Stimulated activated naive CD8-positive, alpha-beta T cell treated with anti-CD3 and anti-CD28 coated beads, Interleukin-15, Interleukin-2, amounts not matched to agents 100 ng/mL and 50 ng/mL, for 24 hours (primary cell): ENCODE results near the gene ZNF76.
A peak's percentile ranks its signal among the peaks of the same experiment; 100 is the strongest.
"Not testable (repeated sequence)": the region's sequence is repeated elsewhere in the genome, so short reads cannot be mapped to it uniquely, and the experiment has no call there.

Experiments used
- H3K27ac Mint-ChIP-seq: one replicate; pipeline ENCODE4 v1.8.0; 2021; ENCODE audit warnings: mild to moderate bottlenecking, mixed read lengths
- H3K27me3 Mint-ChIP-seq: one replicate; pipeline ENCODE4 v1.8.0; 2021; ENCODE audit warnings: mixed read lengths
- H3K36me3 Mint-ChIP-seq: one replicate; pipeline ENCODE4 v1.8.0; 2021; ENCODE audit warnings: low read depth, mixed read lengths
- H3K4me1 Mint-ChIP-seq: one replicate; pipeline ENCODE4 v1.8.0; 2021; ENCODE audit warnings: low read depth, mixed read lengths
- H3K4me3 Mint-ChIP-seq: one replicate; pipeline ENCODE4 v1.8.0; 2021; ENCODE audit warnings: mild to moderate bottlenecking, mixed read lengths
- H3K9me3 Mint-ChIP-seq: one replicate; pipeline ENCODE4 v1.8.0; 2021; ENCODE audit warnings: mixed read lengths

The ZNF76 gene

GRCh38 chr6:35311390-35312075, 52.0 kb downstream of the ZNF76 start:
- Mint-ChIP-seq H3K4me3 (peak overlapping the region; percentile 55), H3K27ac (peak overlapping the region; percentile 92), H3K4me1 (peaks cover 91% of the 10 kb centered on the region), H3K9me3 (no peaks in the 10 kb centered on the region), H3K36me3 (peaks cover 88% of the 10 kb centered on the region), H3K27me3 (no peaks in the 10 kb centered on the region)

- Mint-ChIP-seq H3K4me1 (peaks cover 86% of the 10 kb centered on the region), H3K9me3 (no peaks in the 10 kb centered on the region), H3K27ac (peak overlapping the region; percentile 92), H3K4me3 (peak overlapping the region; percentile 55), H3K36me3 (peaks cover 88% of the 10 kb centered on the region), H3K27me3 (no peaks in the 10 kb centered on the region)
These were observed 52.7 kb downstream of the ZNF76 start for GRCh38 chr6:35312076-35312800.

GRCh38 chr6:35312807-35313206, 53.3 kb downstream of the ZNF76 start:
- H3K36me3 Mint-ChIP-seq = peaks cover 88% of the 10 kb centered on the region

GRCh38 chr6:35317483-35318195, 58.1 kb downstream of the ZNF76 start:
- Mint-ChIP-seq H3K36me3 (peaks cover 88% of the 10 kb centered on the region), H3K4me3 (no peak overlapping the region), H3K27ac (no peak overlapping the region), H3K9me3 (no peaks in the 10 kb centered on the region), H3K27me3 (no peaks in the 10 kb centered on the region), H3K4me1 (peaks cover 37% of the 10 kb centered on the region)

More at GRCh38 chr6:35312807-35313206, 53.3 kb downstream of the ZNF76 start:
- Mint-ChIP-seq H3K4me3 (no peak overlapping the region), H3K9me3 (no peaks in the 10 kb centered on the region), H3K27me3 (no peaks in the 10 kb centered on the region), H3K4me1 (peaks cover 80% of the 10 kb centered on the region), H3K27ac (peak overlapping the region; percentile 67)

- Mint-ChIP-seq H3K4me1 (peaks cover 29% of the 10 kb centered on the region), H3K36me3 (peaks cover 84% of the 10 kb centered on the region), H3K27me3 (no peaks in the 10 kb centered on the region), H3K4me3 (no peak overlapping the region), H3K9me3 (no peaks in the 10 kb centered on the region), H3K27ac (no peak overlapping the region)
These were observed 58.9 kb downstream of the ZNF76 start for GRCh38 chr6:35318196-35319171.

- Mint-ChIP-seq H3K27me3 (no peaks in the 10 kb centered on the region), H3K4me3 (no peak overlapping the region), H3K36me3 (peaks cover 76% of the 10 kb centered on the region), H3K9me3 (no peaks in the 10 kb centered on the region), H3K27ac (no peak overlapping the region), H3K4me1 (peaks cover 19% of the 10 kb centered on the region)
These were observed 60.0 kb downstream of the ZNF76 start for GRCh38 chr6:35319346-35320030.

- Mint-ChIP-seq H3K4me1 (peaks cover 13% of the 10 kb centered on the region), H3K36me3 (peaks cover 74% of the 10 kb centered on the region), H3K9me3 (no peaks in the 10 kb centered on the region), H3K27me3 (no peaks in the 10 kb centered on the region), H3K27ac (no peak overlapping the region), H3K4me3 (no peak overlapping the region)
These were observed 60.5 kb downstream of the ZNF76 start for GRCh38 chr6:35320031-35320410.

GRCh38 chr6:35321091-35321490, 61.6 kb downstream of the ZNF76 start:
- Mint-ChIP-seq H3K4me1 (peaks cover 6% of the 10 kb centered on the region), H3K9me3 (no peaks in the 10 kb centered on the region), H3K27ac (no peak overlapping the region), H3K4me3 (no peak overlapping the region), H3K36me3 (peaks cover 70% of the 10 kb centered on the region), H3K27me3 (no peaks in the 10 kb centered on the region)

- H3K27me3 Mint-ChIP-seq = no peaks in the 10 kb centered on the region
These were observed 68.0 kb downstream of the ZNF76 start for GRCh38 chr6:35327349-35328027.

GRCh38 chr6:35328108-35328723, 68.7 kb downstream of the ZNF76 start:
- Mint-ChIP-seq H3K27ac (no peak overlapping the region), H3K4me3 (no peak overlapping the region), H3K9me3 (peaks cover 3% of the 10 kb centered on the region), H3K36me3 (peaks cover 17% of the 10 kb centered on the region), H3K4me1 (peaks cover 30% of the 10 kb centered on the region), H3K27me3 (no peaks in the 10 kb centered on the region)

More at GRCh38 chr6:35327349-35328027, 68.0 kb downstream of the ZNF76 start:
- H3K4me3 Mint-ChIP-seq = no peak overlapping the region
- H3K27ac Mint-ChIP-seq = peak overlapping the region; percentile 34
- H3K9me3 Mint-ChIP-seq = no peaks in the 10 kb centered on the region
- peaks cover 21% of the 10 kb centered on the region for H3K36me3 Mint-ChIP-seq
- peaks cover 23% of the 10 kb centered on the region for H3K4me1 Mint-ChIP-seq

GRCh38 chr6:35328965-35329364, 69.4 kb downstream of the ZNF76 start:
- H3K4me1 Mint-ChIP-seq = peaks cover 34% of the 10 kb centered on the region
- not testable (repeated sequence) for H3K9me3 Mint-ChIP-seq, H3K27ac Mint-ChIP-seq, H3K27me3 Mint-ChIP-seq, H3K4me3 Mint-ChIP-seq
- H3K36me3 Mint-ChIP-seq = peaks cover 12% of the 10 kb centered on the region

- no peak overlapping the region for H3K27ac Mint-ChIP-seq
- H3K27me3 Mint-ChIP-seq = no peaks in the 10 kb centered on the region
- H3K4me3 Mint-ChIP-seq = no peak overlapping the region
- H3K9me3 Mint-ChIP-seq = peaks cover 3% of the 10 kb centered on the region
- H3K4me1 Mint-ChIP-seq = peaks cover 37% of the 10 kb centered on the region
- peaks cover 8% of the 10 kb centered on the region for H3K36me3 Mint-ChIP-seq
These were observed 71.1 kb downstream of the ZNF76 start for GRCh38 chr6:35330541-35331119.
